Thoracic aorta (tissue), 2 donors: ENCODE results near the gene RIPOR2. TPM values are rescaled to one million over a fixed set of nuclear protein-coding genes. Genes with fewer than 3 reads are reported as not detected.

Source experiments
- ATAC-seq: fragments of 150-250 bp; one replicate; pipeline ENCODE4 v1.8.0; 2017; ENCODE audit warnings: low read depth; ENCODE audit not compliant: insufficient number of reproducible peaks, low FRiP score
- DNase-seq: peaks from one replicate; pipeline ENCODE4 v3.0.0-alpha.2; 2020; ENCODE audit warnings: low spot score
- H3K27ac ChIP-seq, 2 donors: fragments of 200-600 bp; sonication (generic); 1 replicate in 1 of 2; 2 replicates in 1 of 2; pipeline ENCODE4 v1.5.1; 2016; ENCODE audit warnings: mild to moderate bottlenecking in 2 of 2, moderate library complexity in 2 of 2
- H3K27me3 ChIP-seq: fragments of 200-600 bp; sonication (generic); replicated peaks from 2 replicates; pipeline ENCODE4 v1.6.0; 2016; ENCODE audit warnings: mild to moderate bottlenecking; ENCODE audit not compliant: insufficient read depth
- H3K36me3 ChIP-seq: fragments of 200-600 bp; sonication (generic); one replicate; pipeline ENCODE4 v1.5.1; 2016
- H3K4me1 ChIP-seq, 2 donors: fragments of 200-600 bp; sonication (generic); 1 replicate in 1 of 2; 2 replicates in 1 of 2; pipeline versions ENCODE4 v1.5.1 to v1.6.0; 2016; ENCODE audit warnings: low read depth in 2 of 2, mild to moderate bottlenecking in 1 of 2; ENCODE audit not compliant: control insufficient read depth in 1 of 2
- H3K4me3 ChIP-seq: fragments of 200-600 bp; sonication (generic); 2 replicates; pipeline ENCODE4 v1.5.1; 2016; ENCODE audit warnings: mild to moderate bottlenecking
- H3K9me3 ChIP-seq: fragments of 200-600 bp; sonication (generic); 2 replicates; pipeline ENCODE4 v1.5.1; 2016
- CTCF ChIP-seq: fragments of 200-600 bp; sonication (generic); IDR thresholded peaks from one replicate; pipeline ENCODE4 v1.5.1; 2019; ENCODE audit warnings: antibody characterized with exemption
- total RNA-seq, 2 donors: library from RNA; depleted of rRNA; stranded (reverse); fragments of >200 nt; gene quantifications; one replicate each; pipeline versions ENCODE4 v1.1.0 to v1.2.3, GENCODE V29; 2016

Gene RIPOR2
- total RNA-seq, 2 donors from 2014 or later, result 6.0 to 9.9 TPM

DNA sequence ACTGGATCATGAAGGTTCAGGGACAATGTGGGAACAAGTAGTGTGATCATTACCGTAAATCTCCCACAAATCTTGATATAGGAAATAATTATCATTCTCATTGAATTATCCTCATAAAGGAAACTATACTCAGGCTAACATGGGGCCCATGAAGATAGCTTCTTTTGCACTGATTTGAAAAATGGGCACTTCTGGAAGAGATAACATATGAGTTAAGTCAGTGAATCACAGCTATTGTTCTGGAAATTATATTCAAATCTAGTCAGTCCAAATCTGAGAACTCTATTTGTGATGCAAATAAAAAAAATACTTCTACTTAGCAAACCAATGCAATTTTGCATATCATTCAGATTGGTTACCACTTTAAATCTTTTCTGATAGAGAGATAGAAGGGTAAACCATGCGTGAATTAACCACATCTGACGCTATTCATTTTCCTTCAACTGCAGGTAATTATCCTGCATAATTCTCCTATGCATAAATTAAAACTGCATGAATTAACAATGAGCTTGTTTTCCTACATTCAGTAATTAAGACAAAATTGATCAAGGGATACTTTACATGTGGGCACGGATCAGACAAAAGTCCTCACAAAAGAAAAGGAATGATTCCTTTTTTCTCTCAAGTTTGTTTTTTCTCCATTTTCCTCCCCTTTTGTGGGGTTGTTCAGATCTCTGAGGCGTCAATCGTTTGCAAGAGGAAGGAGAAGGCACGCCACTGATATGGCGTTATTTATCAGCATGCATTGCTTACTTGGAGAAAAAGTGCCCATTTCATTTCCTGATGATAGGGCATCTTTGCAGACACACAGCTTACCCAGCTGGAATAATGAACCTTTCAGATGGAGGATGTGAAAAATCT is 36.4 kb downstream of the RIPOR2 start:
- ATAC-seq (no peak), DNase-seq (no peak)
- Histone ChIP-seq H3K27me3 (no peaks in the 10 kb centered on the region), H3K27ac (no peak overlapping the region), H3K36me3 (no peaks in the 10 kb centered on the region), H3K9me3 (no peaks in the 10 kb centered on the region), H3K4me1 (no peaks in the 10 kb centered on the region), H3K4me3 (no peak overlapping the region)
- no peak for TF ChIP-seq CTCF

DNA sequence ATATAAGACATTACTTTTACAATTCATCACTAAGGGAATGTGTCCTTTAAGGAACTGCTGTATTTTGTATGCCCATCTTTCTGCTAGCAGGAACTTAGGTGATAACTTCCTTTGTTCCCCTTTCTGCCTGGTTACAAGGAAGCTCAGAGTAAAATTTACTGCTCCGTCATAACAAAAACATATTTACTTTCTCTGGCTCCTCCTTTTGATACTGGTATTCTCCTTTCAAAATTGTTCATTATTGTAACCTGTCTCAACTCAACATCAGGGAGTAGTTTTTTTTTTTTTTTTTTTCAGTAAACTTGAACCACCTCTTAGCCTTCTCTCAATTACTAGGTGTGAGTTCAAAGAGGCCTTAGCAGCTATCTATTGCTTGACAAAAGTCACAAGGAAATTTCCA is 37.1 kb downstream of the RIPOR2 start:
- Histone ChIP-seq H3K27ac (no peak overlapping the region), H3K27me3 (no peaks in the 10 kb centered on the region), H3K36me3 (no peaks in the 10 kb centered on the region), H3K9me3 (no peaks in the 10 kb centered on the region), H3K4me1 (no peaks in the 10 kb centered on the region), H3K4me3 (no peak overlapping the region)
- ATAC-seq, result no peak
- no peak for TF ChIP-seq CTCF
- no peak for DNase-seq

DNA sequence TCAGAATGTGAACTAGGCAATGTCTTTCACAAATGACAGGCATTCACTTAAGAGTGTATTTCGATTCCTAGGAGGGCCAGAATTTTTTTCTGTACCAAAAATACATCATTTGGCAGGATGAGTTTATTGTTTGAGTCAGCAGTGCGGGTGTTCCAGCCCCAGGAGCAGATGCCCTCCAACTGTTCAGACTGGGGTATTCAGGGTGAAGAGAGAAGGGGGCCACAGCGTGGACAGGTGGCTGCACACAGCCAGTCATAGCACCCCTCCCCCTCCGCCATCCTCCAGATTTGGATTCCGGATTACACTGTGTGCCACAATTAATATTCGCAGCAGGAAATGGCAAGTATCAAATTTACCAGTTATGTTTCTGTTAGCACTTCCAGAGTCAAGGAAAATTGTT is 38.6 kb downstream of the RIPOR2 start:
- DNase-seq, result no peak
- Histone ChIP-seq H3K9me3 (no peaks in the 10 kb centered on the region), H3K36me3 (no peaks in the 10 kb centered on the region), H3K27me3 (no peaks in the 10 kb centered on the region), H3K4me3 (no peak overlapping the region), H3K4me1 (no peaks in the 10 kb centered on the region), H3K27ac (no peak overlapping the region)
- no peak for ATAC-seq
- no peak for TF ChIP-seq CTCF

DNA sequence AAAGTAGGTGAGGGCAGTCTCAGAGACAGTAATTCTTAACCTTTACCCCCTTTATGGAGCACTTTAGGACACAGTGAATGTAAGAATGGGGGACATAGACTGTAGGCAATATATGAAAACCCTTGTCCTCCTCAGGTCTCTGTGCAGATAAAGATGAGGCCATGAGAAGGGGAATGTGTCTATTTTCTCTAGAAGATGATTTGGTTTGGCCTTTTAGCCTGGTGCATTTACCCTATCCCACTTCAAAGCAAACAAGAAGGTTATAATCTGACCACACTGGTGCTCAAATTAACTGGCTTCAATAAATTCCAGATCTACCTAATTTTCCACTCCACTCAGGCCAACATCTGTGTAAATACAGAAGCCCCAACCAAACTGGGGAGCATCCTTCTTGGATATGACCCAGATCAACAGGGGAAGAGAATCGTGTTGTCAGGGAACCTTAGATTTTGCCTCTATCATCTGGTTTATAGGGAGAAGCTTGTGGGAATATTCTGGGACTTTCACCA is 42.4 kb downstream of the RIPOR2 start:
- no peak for DNase-seq
- Histone ChIP-seq H3K4me3 (no peak overlapping the region), H3K9me3 (no peaks in the 10 kb centered on the region), H3K4me1 (no peaks in the 10 kb centered on the region), H3K27ac (no peak overlapping the region), H3K27me3 (no peaks in the 10 kb centered on the region), H3K36me3 (no peaks in the 10 kb centered on the region)
- TF ChIP-seq CTCF, result no peak
- ATAC-seq, result no peak

DNA sequence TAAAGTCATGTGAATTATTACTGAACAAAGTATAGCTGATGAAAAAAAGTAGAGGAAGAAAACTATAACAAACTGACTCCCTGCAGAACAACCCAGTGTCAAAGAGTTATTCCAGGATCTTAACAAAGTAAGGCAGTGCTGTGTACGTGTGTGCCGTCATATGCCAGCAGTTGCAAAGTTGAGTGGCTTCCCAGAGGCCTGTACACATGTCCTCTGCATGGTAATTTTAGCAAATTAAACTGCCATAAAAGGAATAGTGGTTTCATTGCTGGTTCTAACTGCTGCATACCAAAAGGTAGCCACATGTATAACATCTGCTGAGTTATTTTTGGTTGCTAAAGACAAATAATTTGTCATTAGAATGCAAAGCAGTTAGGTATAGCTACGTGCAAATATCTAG is 44.8 kb downstream of the RIPOR2 start:
- TF ChIP-seq CTCF, result no peak
- DNase-seq (no peak), ATAC-seq (no peak)
- Histone ChIP-seq H3K27me3 (no peaks in the 10 kb centered on the region), H3K9me3 (no peaks in the 10 kb centered on the region), H3K36me3 (no peaks in the 10 kb centered on the region), H3K4me3 (no peak overlapping the region), H3K4me1 (no peaks in the 10 kb centered on the region), H3K27ac (no peak overlapping the region)
